DMS114 treated with DMSO at 0.1 percent for 48 hours (cell line): ENCODE measurements around the gene FGF16.
"Not testable (repeated sequence)": the region's sequence is repeated elsewhere in the genome, so short reads cannot be mapped to it uniquely, and the experiment has no call there.

Source experiments
- DNase-seq: peaks from one replicate; lab custom pipeline; 2025; ENCODE audit not compliant: unreplicated experiment; lab: John Stamatoyannopoulos, UW

FGF16 gene

DNA sequence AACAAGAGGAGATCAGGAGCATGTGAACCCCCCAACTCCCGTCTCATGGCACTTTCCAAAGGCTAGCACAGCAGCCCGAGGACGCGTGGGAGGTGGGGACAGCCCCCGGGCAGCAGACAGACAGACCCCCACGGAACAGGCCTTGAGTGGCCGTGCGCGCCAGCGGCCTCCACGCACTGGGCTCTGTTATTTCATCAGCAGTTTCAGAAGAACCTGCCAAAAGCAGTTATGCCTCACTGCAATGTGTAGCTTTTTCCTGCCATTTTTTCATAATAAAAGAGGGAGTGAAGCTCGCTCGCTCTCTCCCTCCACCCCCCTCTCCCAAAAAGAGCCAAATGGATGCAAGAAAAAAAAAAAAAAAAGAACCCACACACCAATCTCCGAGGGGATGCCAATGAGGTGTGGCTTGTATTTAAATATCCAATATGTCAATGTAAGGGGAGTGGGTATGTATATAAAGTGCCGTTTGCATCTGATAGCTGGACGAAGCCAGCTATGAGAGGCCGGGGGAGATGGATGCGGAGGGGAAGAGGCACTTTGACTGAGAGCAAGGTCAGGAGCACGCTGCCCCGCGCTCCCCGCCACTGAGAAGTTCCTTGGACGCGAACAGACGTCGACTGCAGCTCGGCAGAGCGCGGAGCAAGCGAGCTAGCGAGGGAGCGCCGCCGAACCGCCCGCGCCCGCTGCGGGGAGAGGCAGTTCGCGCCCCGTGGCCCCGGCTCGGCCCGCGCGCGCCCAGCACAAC is at the start of gene FGF16:
FGF16 (plus strand) TSS at position 482 of the 745 bp plus-strand sequence. CDS start 286 bp downstream, outside the sequence.
- DNase-seq: no peak

DNA sequence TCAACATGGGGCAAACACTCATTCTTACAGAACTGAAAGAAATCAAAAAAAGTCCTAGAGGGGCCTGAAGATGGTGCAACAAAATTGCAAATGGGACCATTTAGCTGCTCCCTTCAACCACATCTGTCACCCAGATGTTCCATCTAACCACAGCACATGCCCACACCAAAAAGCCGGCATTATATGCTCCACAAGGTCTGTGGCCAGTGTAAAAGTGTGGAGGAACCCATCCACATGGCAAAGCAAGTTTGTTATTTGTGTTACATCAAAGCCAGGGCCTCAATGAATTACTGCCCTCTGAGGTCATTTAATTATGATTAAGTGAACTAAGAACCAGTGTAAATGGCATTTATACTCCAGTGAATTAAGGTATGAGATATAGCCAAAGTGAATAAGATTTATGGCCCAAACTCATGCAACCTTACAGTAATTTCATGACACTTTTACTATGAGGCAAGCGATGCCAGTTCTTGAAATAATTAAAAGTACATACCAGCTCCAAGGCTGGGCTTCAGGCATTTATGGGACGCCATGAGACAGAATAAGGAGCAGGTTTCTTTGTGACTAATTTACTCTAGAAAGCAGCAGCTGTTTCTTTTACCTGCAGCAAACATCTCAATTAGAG is 48.7 kb upstream of the FGF16 start:
- no peak for DNase-seq

DNA sequence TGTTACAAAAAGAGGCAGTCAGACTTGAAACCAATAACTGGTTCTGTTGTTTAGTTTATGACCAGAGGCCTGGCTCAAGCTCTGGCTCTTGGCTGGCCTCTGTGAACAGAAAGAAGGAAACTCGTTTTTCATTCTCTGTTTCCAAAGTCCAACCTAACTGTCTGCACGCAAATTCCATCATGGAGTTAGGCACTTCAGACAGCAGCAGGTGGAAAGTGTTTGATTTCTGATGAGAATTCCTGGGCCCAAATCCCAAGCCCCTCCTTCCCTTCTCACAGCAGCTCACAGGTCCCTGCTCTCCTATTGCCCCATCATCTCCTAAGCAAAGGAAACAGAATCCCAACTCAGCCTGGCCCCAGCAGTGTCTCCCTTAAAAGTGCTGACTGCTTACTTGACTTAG is 42.8 kb upstream of the FGF16 start:
- no peak for DNase-seq

DNA sequence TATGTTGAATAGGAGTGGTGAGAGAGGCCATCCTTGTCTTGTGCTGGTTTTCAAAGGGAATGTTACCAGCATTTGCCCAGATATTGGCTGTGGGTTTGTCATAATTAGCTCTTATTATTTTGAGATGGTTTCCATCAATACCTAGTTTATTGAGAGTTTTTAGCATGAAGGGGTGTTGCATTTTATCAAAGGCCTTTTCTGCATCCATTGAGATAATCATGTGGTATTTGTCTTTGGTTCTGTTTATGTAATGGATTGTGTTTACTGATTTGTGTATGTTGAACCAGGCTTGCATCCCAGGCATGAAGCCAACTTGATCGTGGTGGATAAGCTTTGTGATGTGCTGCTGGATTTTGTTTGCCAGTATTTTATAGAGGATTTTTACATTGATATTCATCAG is 39.4 kb upstream of the FGF16 start:
- DNase-seq: not testable (repeated sequence)

DNA sequence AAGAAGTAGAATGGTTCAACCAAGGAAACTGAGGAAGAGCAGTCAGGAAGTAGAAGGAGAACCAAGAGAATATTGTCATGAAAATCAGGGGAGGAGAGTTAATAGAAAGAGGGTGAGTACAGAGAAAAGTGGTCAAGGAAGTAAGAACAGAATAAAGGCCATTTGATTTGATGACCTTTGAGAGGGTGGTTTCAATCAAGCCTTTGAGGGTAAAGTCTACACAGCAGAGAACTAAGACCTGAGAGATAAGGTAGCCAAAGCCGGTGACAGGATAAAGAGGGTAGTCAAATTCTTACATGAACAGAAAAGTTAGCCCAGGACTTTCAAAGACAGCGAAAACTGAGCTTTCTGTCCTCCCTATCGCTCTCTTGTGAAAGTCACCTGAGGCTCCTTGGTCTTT is 34.6 kb upstream of the FGF16 start:
- DNase-seq: no peak

DNA sequence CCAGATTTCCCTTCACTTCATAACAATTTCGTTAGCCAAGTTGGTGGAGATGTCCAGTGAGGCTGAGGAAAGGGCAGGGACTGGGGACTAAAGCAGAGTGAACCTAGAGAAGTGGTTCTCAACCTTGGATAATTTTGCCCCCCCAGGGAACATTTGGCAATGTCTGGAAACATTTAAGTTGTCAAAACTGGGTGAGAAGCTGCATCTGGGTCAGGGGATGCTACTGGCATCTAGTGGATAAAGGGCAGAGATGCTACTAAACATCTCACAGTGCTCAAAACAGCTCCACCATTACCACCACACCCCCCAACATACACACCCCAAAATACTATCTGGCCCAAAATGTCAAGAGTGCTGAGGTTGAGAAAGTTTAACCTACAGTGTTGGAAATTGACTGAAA is 32.0 kb upstream of the FGF16 start:
- DNase-seq: no peak

DNA sequence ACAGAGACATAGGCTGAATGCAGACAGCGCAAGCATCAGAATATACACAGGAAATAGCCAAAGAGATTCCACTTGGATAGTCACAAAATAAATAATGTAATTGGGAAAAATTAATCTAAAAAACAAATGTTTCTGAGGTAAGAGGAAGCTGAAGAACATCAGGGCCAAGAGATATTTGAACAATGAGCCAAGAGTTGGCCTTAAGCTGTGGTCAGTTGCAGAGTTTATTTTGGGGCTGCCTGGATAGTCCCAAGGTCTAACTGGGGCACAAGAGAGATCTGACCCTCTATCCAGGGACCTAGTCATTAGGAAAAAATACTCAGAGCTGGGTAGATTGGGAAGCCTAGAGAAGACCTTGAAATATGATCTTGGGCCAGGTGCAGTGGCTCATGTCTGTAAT is 31.3 kb upstream of the FGF16 start:
- DNase-seq: no peak

DNA sequence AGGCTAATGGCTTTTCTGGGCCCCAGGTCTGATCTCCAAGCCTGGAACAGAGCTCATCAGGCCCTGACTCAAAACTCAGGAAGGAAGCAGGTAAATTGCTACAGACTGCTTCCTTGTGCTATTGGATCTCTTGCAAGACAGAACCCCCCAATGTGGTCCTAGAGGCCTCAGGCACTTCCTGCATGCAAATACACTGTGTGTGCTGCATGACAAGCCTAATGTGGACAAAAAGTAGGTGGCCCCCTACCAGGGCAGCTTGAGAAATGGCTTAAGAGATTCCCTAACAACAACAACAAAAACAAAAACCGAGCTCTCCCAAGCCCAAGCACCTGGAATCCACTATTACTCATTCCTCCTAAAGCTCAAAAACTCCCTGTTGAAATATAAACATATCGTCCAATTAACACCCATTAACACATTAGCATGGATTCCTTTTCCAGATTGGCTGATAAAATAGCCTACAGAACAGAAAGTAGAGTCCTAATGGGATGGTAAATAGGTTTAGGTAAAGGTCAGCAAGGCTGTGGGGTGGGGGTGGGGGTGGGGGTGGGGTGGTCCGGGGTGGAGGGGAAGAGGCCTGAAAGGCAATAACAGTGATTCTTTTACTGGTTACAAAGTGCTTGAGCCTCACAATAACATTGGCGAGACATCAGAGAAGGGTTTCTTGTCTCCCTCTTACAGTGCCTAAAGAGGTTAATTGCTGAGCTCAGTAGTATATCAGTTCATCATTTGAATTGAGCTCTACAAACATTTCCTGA is 24.1 kb upstream of the FGF16 start:
- no peak for DNase-seq

DNA sequence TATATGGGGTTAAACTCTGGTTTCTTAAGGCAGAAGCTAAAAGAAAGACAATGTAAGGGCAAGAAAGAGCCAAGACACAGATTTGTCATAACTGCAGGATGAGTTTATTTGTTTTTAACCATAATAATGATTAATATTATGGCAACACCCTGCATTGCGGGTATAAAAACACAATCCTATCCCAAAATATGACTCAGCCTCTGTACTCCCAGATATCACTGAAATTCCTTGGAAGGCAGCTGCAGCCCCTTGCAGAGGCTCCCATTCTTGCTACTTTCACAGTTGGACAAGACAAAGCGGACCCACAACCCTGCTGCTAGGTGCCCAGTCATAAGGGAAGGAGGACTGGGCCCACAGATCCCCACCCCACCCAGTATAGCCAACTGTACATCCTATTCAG is 20.4 kb upstream of the FGF16 start:
- no peak for DNase-seq

DNA sequence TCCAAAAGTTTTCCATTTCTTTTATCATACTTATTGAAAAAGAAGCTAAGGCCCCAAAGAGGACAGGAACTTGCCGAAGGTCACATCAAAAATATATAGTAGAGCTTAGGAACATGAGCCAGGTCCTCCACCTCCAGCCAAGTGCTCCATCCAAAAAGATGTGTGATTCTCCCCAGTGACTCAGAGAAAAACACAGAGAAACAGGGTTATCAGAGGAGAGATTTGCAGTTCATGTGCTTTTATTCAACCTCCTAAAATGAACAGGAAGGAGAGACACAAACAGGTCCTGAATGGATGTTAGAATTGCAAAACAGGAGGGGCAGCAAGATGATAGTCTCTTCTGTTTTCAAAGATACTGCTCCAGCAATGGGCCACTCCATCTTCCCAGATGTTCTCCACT is 19.6 kb upstream of the FGF16 start:
- no peak for DNase-seq

DNA sequence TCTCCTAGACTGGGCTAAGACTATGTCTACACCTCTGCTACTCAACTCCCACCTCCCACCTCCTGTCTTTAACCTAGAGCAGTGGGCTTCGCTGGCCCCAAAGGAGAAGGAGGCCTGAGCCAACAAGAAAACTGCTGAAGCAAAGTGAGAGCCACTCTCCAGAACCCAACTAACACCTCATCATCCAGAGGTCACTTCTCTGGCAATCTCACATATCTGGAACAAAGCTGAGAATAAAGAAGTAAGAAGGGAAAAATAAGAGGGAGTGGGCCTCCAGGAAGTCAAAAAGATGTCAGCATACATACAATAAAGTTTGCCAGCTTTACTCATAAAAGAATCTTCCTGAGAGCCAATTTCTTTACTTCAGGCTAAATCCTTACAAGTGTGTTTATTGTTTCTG is 18.6 kb upstream of the FGF16 start:
- DNase-seq: no peak

DNA sequence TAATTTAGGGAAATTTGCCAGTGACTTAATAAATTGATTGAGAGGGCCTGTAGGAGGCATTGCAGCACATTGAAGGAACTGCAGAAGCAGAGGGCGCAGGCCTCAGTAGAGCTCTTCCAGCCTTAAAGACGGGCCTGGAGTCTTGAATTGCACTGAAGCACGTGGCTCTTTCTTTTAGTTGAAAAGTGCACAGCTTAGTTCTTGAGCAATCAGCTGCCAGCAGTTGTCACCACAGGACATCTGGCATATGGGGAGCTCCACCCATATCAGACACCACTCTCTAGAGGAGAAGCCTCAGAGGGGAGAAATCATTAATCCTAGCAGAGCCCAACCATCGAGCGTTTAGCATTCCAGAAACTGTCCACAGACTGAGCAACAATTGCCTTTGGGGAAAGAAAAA is 16.0 kb upstream of the FGF16 start:
- DNase-seq: no peak

DNA sequence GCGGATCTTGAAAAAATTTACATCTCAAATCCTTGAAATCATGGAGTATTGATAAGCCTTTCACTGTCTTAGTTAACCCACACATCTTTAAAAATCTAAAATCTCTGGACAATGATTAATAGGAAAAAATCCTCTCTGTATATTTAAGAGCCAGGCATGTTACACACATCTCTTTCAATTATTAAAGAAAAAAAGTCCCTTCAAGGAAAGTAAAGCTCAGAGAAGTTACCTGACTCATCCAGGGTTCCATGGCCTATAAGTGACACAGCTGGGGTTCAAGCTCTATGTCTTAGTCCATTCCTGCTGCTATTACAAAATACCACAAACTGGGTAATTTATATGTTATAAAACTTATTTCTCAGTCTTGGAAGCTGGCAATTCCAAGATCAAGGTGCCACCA is 14.2 kb upstream of the FGF16 start:
- no peak for DNase-seq

DNA sequence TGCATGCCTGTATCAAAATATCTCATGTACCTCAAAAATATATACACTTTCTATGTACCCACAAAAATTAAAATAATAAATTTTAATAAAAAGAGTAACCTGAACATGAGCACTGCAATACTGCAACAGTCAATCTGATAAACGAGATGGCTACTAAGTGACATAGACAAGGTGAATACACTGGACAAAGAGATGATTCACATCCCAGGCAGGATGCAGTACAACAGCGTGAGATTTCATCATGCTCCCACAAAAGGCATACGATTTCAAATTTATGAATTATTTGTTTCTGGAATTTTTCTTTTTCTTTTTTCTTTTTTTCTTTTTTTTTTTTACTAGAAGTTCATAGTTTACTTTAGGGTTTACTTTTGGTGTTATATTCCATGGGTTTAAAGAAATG is 12.2 kb upstream of the FGF16 start:
- DNase-seq: no peak

DNA sequence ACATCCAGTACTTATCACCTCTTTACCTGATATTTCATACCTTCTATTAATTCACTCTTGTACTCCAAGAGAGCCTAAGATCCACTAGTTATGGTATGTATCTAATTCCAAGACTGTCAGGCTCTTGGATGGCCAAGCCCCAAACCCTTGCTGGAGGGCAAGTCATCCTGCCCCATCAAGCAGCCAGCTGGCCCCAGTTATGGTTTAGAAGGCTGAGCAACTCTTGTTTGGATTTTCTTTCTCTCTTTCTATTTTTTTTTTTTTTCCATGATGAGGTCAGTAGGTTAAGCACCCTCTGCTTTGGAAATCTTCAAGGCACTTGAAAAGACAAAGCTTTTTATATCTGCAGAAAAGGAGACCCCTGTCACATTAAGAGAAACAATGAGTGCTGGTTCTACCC is 10.9 kb upstream of the FGF16 start:
- DNase-seq: no peak

DNA sequence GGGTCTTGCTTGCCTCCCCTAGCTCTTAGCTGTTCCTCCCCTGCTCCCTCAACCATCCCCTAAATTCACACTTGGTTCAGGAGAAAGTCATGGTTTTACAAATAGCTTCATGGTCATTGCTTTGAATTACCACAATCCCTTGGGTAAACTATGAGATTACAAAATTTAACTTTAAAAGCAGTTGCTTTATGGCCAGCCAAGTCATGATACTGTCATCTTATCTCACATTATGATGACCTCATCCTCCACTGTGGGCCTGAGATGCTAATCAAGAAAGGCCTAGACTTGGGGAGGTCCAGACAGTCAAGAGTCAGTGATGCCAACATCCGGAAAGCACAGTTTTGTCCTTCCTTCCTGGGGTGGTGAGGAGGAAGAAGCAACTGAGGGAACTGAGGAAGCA is 10.5 kb upstream of the FGF16 start:
- no peak for DNase-seq

DNA sequence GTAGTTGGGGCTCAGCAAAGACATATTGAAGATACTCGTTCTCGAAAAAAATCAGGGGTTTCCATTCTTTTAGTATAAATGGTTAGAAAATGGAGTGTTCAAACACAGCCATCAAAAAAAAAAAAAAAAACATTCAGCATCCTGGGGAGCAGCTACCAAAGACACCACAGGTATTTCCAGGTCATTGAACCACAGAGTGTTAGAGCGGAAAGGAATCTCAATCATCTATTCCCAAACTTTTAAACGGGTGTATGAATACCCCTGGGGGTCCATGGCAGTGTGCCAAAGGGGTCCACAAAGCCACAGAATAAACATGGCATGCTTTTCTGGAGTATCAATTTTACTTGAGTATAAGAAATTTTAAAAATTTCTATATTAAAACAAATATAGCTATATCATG is 6.9 kb upstream of the FGF16 start:
- DNase-seq: no peak

DNA sequence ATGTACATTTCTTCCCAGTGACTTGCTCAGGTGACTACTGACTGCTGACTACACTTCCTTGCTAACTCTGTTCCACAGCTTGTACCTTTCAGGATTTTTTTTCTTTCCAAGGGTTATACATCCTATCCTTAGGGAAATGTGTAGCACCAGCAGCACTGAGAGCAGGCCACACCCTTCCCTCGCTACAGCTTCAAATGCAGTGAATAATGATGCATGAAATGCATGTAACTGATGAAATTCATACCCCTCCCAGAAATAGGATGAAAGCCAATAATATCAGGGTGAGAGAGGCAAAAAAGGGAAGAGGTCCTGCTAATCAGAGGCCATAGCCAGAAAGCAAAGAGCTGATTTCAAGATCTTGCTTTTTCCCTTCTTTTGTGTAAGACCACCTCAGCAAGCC is 6.2 kb upstream of the FGF16 start:
- no peak for DNase-seq

DNA sequence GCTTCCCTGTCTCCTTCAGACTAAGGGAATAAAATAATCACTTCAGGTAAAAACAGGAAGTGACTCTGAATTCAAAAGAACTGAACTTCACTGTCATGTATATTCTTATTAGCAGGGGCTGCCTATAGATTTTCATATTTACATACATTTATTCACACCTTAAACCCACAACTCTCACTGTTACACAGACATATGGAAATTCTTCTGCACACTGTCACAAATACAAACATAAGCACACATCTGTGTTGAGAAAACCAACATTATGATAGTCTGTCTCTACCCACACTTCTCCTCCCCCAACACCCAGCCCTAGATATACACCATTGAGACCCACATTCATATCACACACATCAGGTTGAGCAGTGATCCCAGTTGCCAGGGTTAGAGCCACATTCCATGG is 5.7 kb upstream of the FGF16 start:
- no peak for DNase-seq

DNA sequence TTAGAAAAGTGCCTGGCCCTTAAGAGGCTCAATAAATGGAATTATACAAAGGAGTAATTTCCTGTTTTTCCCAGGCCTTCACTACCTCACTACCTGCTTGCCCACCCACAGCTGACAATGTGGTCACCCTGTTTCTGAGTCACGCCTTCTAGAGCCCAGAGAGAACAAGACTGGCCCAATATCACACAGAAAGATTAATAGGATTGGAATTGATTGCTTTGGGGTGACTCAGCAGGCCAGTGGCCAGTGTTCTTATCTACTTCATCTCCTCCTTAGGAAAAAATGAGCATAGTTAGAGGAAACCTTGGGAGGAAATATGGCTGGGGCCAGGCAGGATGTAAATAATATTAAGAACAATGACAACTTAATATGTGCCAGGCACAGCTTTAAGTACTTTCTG is 4.5 kb upstream of the FGF16 start:
- DNase-seq: no peak

DNA sequence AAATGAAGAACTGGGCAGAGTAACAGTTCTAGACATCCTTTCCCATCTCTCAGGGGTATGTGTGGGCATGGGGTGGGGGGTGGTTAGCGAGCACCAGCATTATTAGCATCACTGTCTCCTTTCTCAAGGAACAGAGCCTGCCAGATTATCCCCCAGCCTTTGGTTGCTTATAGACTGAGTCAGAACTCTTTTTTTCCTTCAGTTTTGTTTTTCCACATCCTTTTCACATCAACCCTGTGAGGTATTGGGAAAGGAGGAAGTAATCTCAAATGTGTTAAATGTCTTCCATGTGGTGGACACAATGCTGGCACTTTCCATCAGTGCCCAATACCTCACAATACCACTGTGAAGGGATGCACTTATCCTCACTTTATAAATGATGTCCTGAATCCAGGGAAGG is 3.1 kb upstream of the FGF16 start:
- no peak for DNase-seq

DNA sequence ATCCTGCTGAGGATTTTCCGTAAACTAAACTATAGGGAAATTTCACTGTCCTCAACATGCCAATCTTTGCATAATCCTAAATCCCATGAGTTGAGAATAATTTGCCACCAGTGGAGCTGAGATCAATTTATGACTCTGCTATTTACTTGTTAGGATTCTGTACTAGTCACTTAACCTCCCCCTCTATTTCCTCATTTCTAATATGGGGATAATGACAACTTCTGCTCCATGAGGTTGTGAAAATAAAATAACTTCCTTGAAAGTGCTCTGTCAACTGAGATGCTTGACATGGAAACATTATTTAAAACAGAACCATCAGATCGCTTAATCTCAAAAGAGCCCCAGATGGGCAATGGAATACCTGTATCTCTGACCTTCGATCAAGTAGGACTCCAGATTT is 2.6 kb upstream of the FGF16 start:
- DNase-seq: no peak
